Stimulated activated CD4-positive, alpha-beta T cell treated with anti-CD3 and anti-CD28 coated beads, Interleukin-1b, Interleukin-23, amount 100 ng/mL, for 48 hours (primary cell): ENCODE data around the gene MAT2A.
A peak's percentile ranks its signal among the peaks of the same experiment; 100 is the strongest.
"Not testable (repeated sequence)": the region's sequence is repeated elsewhere in the genome, so short reads cannot be mapped to it uniquely, and the experiment has no call there.

ENCODE experiments used
- DNase-seq: peaks from one replicate; pipeline ENCODE4 v3.0.0-alpha.2; 2020

MAT2A gene

DNA sequence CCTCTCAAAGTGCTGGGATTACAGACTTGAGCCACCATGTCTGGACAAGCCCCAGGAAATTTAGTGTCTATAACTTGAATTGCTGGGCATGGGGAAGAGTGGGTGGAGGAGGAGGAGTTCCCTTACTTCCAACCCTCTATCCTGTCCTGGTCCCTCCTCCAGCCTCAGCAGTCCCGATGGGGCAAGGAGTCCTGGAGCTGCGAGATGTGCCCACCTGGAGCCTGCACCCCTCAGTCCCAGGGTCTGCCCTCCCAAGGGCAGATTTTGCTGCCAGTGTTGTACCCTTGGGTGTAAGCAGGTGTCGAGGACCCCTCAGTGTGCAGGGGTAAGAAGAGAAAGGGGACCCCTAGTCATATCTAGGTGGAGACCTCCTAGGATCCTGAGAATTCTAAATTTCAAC lies 41.2 kb downstream of the MAT2A start:
- DNase-seq, result no peak

DNA sequence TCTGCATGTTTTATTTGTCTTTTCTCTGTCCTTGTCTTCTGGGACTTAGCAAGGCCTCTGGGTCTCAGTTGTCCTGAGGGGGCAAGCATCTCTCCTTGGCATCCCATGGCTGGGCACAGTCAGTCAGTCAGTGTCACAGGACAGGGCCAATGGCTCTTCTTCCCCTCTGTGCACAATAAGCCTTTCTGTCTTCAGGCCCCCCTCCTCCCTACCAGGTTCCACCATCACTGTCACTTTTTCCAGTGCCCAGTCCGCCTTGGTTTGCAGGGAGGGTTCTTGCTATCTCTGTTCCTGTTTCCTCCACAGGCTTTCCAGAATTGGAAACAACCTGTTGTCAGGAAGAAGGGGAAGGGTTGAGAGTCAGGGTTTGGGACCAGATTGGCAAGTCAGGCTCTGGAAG lies 43.5 kb downstream of the MAT2A start:
- DNase-seq, result no peak

GRCh38 chr2:85583667-85584353 lies 44.8 kb downstream of the MAT2A start:
- DNase-seq, result no peak

DNA sequence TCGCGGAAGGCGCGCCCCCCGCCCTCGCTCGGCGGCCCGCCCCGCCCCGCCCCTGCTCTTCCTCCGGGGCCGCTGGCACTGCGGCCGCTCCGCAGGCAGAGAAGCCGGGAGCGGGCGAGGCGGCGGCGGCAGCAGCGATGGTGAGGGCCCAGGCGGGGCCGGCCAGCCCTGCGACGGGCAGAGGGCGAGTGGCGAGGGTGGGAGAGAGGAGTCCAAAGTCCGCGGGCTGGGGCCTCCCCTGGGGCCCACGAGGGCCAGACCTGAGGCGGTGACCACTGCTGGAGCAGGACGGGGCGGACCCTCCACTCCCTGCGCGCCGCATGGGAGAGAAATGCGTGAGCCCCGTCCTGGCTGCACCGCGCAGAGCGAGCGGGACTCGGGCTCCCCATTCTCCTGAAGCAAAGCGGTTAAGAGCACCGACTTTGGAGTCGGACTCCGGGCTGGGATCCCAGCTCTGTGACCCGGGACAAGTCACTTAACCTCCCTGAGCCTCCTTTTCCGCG lies 45.4 kb downstream of the MAT2A start, which contains the start of gene VAMP5:
Gene VAMP5, plus strand, starts transcription at position 78 of the 503 bp plus-strand sequence. Its CDS starts 60 bp downstream, at position 138.
- DNase-seq, result no peak

- peak; percentile 33 for DNase-seq
Observed at GRCh38 chr2:85584857-85585780, 46.2 kb downstream of the MAT2A start.

DNA sequence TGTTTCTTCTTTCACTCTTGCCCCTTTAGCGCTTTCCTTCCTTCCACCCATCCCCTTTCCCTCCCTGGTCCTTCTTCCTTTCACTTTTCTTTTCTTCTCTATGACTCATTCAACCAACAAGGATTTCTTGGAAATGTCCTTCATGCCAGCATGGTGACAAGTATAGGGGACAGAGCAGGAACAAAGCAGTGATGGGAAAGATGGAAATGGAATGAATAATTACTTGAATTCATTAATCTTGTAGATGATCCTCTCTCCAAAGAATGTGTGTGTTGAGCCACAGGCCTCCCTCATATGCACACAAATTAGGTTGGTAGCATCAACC lies 46.8 kb downstream of the MAT2A start:
- no peak for DNase-seq

DNA sequence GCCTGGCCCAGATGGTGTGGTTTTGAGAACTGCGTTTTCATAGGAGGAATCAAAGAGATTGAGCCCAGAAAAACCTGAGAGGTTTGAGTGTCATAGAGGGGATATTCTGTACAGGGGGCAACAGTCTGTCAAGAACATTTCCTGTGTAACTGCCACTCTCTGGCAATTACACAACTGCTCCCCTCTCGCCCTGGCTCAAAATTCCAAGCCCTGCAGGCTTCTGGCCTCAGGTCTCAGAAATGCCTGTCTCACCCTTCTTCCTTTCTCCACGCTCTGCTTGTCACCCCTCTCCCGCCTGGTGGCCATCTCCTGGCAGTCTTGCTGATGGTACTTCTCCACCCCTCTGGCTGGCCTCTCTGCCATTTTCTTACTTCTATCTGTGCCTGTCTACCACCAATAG lies 49.3 kb downstream of the MAT2A start:
- no peak for DNase-seq

DNA sequence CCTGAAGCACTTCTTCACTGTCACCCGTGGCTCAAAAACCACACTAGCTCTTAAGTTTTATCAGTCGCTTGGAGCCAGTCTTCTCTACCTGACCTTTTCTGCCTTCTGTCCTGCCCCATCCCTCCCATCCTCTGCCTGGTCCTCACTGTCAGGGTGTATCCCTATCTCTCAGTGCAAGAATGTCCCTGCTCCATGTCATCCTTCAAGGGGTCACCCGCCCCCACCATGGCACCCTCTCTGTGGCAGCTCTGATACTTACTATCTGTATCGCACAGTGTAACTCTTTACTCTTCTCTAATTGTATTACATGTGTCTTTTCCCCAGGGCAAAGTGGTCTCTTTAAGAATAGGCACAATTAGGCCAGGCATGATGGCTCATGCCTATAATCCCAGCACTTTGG lies 49.7 kb downstream of the MAT2A start:
- no peak for DNase-seq

DNA sequence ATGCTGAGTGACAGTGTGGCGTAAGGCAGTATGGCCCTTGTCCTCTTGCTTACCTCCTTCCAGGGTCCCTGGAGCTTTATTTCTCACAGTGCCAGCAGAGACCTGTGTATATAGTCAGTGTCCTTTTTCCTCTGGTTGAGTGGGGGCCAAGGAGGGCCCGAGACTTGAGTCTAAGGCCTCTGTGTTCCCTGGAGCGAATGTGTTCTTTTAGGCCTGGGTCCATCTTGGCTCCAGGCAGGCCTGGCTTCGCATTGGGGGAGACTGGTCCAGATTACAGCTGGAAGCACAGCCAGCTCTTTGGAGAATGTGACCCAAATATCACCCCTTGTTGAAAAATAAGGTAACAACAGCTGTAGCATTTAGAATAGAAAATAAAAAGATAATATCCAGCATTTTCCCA lies 50.2 kb downstream of the MAT2A start:
- no peak for DNase-seq

GRCh38 chr2:85589982-85590791 lies 51.2 kb downstream of the MAT2A start:
- DNase-seq, result no peak

DNA sequence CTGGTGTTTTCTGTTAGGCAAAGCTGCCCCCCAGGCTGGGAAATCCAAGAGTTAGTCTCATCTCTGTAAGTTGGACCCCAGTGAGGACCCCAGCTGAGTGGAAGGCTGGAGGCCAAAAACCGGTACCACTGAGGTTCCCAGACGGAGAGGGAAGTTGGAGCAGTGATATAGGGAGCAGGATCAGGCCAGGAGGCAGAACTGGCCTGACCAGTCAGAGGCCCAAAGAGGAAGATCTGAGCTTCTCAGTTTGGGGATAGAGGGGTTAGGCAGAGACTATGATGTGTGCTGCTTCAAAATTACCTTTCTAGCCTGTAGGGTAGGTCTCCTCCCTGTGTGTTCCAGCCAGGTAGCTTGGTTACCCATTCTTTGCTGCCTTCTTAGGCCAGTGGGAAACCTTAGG lies 52.0 kb downstream of the MAT2A start:
- no peak for DNase-seq

DNA sequence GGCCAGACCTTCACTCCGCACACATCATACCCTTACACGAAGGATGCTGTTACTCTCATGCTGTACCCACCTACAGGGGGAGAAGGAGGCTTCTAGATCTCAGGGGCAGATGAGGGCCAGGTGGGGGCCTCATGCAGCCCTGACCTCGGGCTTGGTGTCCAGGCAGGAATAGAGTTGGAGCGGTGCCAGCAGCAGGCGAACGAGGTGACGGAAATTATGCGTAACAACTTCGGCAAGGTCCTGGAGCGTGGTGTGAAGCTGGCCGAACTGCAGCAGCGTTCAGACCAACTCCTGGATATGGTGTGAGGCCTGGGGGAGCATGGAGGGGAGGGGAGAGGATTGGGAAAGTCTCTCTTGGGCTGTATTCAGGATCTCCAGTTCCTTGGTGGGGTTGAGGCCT lies 52.6 kb downstream of the MAT2A start:
- no peak for DNase-seq

GRCh38 chr2:85592299-85592698 lies 53.3 kb downstream of the MAT2A start:
- DNase-seq, result not testable (repeated sequence)

DNA sequence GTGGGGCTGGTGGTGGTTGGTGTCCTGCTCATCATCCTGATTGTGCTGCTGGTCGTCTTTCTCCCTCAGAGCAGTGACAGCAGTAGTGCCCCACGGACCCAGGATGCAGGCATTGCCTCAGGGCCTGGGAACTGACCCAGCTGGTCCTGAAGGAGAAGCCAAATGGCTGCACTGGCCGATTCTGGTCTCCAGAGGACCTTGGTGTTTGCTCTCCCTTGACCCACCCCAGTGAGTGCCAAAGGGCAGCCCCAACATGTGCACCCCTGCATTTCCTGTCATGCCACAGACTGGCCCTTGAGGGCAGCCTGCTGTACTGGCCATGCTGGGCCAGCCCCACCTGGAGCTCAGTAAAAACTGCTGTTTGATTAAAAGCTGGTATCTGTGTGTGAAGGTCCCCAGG lies 54.1 kb downstream of the MAT2A start:
- DNase-seq, result no peak
